Fibroblast of villous mesenchyme (primary cell): ENCODE data around the gene ZBTB9. TPM values are rescaled to one million over a fixed set of nuclear protein-coding genes. Genes with fewer than 3 reads are reported as not detected.

Source experiments
- DNase-seq: peaks from one replicate; pipeline ENCODE4 v3.0.0-alpha.2; 2010; ENCODE audit warnings: low read depth
- H3K4me3 ChIP-seq: 2 replicates; pipeline ENCODE4 v1.5.1; 2011; ENCODE audit warnings: low read depth, mild to moderate bottlenecking, low read length
- CTCF ChIP-seq: IDR thresholded peaks from 2 replicates; pipeline ENCODE4 v1.5.1; 2012; ENCODE audit warnings: low read depth, mild to moderate bottlenecking, low read length; ENCODE audit not compliant: insufficient read depth
- total RNA-seq: library from RNA; depleted of rRNA; stranded (reverse); fragments of >200 nt; gene quantifications from 2 replicates; pipeline ENCODE4 v1.2.3, GENCODE V29; 2012

ZBTB9 gene
- total RNA-seq, 1 donor, result 4.7 TPM

- DNase-seq, result no peak
- no peak for TF ChIP-seq CTCF
- no peak overlapping the region for H3K4me3 ChIP-seq
Observed at GRCh38 chr6:33450434-33450833, 3.9 kb upstream of the ZBTB9 start.

DNA sequence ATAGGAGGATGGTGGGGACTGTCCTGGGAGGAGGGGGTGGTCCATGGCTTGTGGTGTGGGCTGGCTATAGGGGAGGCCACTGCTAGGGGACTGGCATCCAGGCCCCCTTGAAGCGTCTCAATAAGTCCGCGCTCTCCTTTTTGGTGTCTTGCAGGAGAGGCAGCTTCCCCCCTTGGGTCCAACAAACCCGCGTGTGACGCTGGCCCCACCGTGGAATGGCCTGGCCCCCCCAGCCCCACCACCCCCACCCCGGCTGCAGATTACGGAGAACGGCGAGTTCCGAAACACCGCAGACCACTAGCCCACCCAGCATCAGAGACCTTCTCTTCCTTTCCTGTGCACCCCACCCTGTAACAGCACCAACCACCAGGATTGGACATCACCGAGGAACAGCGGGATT is 2.8 kb upstream of the ZBTB9 start:
- H3K4me3 ChIP-seq, result no peak overlapping the region
- TF ChIP-seq CTCF, result no peak
- DNase-seq, result no peak

GRCh38 chr6:33452496-33452895 is 1.9 kb upstream of the ZBTB9 start:
- no peak for TF ChIP-seq CTCF
- no peak for DNase-seq
- H3K4me3 ChIP-seq, result no peak overlapping the region

DNA sequence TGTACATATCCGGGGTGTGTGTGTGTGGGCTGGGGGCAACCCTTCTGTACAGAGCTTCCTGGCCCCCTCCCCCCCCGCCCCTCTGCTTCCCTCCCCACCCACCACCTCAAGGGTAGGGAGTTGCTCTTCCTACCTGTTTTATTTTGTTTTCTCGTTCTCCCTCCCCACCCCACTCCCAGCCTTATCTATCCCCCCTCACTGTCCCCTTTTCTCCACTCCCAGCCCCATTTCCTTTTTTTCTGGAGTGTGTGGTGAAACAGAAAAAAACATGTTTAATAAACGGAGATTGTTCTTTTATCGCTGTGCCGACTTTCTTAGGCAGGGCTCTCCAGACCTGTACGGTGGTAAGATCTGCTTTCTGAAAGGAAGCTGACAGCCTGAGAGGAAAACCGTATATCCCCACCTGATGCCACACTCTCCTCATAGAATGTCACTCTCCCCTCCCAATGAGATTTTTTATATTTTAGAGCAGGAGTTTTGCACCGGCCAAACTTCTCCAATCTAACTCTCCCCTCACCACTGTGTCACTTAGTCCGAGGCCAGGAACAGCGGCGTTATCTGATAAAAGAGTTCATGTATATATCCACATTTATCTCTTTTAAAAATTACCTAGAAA is 875 bp upstream of the ZBTB9 start:
- peak; percentile 11 for DNase-seq
- no peak for TF ChIP-seq CTCF
- H3K4me3 ChIP-seq, result peak overlapping the region; percentile 95

DNA sequence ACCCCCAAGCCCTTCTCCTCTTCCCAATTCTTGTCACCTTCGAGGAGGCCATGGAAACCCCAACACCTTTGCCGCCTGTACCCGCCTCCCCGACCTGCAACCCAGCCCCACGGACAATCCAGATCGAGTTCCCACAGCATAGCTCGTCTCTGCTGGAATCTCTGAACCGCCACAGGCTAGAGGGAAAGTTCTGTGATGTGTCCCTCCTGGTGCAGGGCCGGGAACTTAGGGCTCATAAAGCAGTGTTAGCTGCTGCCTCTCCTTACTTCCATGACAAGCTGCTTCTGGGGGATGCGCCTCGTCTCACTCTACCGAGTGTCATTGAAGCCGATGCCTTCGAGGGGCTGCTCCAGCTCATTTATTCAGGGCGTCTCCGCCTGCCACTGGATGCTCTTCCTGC is 675 bp downstream of the ZBTB9 start:
- TF ChIP-seq CTCF, result no peak
- DNase-seq, result no peak

GRCh38 chr6:33456156-33456555 is 1.8 kb downstream of the ZBTB9 start:
- TF ChIP-seq CTCF, result no peak
- H3K4me3 ChIP-seq, result no peak overlapping the region
- no peak for DNase-seq

More for the DNA sequence above, 675 bp downstream of the ZBTB9 start:
- peak overlapping the region; percentile 95 for H3K4me3 ChIP-seq

GRCh38 chr6:33458676-33459075 is 4.3 kb downstream of the ZBTB9 start:
- no peak overlapping the region for H3K4me3 ChIP-seq
- no peak for DNase-seq
- no peak for TF ChIP-seq CTCF
